ENCODE measurements around the gene SNX27.

SNX27 gene

DNA sequence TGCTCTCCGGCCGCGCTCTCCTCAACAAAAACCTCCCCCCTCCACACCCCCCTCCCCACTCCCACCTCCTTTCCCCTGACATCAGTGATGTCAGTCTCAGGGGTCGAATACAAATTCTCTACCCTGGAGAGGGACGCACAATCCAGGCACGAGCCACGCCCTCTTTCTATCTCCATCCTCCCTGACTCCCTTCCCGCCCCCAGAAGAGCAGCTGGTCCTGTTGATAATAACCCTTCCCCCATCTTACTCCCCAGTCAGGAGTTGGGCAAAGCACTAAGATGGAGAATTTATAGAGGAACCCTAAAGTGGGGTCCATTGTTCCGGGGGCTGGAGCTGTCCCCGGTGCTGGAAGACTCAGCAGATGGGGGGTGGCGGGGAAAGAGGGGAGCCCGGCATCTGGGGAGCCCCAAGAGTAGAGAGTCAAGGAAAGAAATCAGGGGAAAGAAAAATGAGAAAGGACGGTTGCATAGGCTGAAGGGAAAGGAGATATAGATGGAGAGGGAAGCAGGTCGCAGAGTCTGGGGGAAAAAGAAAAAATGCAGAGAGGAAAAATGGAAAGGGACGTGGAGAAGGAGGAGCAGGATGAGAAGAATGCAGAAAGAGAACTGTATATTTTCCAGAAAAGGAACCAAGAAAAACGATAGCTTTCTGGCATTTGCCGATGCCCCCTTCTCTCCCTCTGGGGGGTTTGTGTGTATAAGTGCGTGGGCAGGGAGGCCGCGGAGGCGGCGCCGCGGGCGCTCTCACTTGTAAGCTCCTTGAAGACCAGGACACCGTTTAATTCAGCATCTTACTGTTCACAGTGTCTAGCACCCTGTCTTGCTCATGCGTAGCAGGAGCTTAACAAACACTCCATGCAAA is 105.2 kb downstream of the SNX27 start, which contains the start of gene CELF3:
Gene CELF3, minus strand, starts transcription at position 33 of the 861 bp plus-strand sequence. CDS start 783 bp downstream, outside the sequence.
- H3K4me3 ChIP-seq (ENCODE audit: control insufficient read depth, low read depth, low read length): no peak within 1 kb of the TSS
- no peak for DNase-seq (ENCODE audit: low read depth)
- TF ChIP-seq, protein P1, sequence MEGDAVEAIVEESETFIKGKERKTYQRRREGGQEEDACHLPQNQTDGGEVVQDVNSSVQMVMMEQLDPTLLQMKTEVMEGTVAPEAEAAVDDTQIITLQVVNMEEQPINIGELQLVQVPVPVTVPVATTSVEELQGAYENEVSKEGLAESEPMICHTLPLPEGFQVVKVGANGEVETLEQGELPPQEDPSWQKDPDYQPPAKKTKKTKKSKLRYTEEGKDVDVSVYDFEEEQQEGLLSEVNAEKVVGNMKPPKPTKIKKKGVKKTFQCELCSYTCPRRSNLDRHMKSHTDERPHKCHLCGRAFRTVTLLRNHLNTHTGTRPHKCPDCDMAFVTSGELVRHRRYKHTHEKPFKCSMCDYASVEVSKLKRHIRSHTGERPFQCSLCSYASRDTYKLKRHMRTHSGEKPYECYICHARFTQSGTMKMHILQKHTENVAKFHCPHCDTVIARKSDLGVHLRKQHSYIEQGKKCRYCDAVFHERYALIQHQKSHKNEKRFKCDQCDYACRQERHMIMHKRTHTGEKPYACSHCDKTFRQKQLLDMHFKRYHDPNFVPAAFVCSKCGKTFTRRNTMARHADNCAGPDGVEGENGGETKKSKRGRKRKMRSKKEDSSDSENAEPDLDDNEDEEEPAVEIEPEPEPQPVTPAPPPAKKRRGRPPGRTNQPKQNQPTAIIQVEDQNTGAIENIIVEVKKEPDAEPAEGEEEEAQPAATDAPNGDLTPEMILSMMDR (conservative IDR thresholded peaks at IDR 0.05; ENCODE audit: control insufficient read depth, insufficient read depth, low read depth, low read length): no peak

DNA sequence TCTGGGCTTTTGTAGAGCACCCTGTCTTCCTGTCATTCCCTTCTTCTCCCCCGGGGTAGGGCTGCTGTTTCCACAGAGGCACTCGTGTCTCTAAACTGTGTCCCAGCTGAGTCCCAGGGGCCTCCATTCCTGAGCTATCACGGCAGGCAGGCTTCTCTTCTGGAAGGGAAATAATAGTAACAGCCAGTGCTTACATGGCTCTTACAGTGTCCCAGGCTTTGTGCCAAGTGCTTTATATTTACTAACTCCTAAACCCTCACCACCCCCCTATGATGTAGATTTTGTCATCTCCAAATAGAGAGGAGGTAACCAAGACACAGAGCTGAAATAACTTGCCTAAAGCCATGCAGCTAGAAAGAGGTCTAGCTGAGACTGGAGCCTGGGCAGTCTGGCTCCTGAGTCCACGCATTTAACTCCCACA is 106.2 kb downstream of the SNX27 start:
- TF ChIP-seq, protein P1 (conservative IDR thresholded peaks at IDR 0.05; ENCODE audit: control insufficient read depth, insufficient read depth, low read depth, low read length): no peak
- no peak overlapping the region for H3K4me3 ChIP-seq (ENCODE audit: control insufficient read depth, low read depth, low read length)
- peak; percentile 13 for DNase-seq (ENCODE audit: low read depth)

DNA sequence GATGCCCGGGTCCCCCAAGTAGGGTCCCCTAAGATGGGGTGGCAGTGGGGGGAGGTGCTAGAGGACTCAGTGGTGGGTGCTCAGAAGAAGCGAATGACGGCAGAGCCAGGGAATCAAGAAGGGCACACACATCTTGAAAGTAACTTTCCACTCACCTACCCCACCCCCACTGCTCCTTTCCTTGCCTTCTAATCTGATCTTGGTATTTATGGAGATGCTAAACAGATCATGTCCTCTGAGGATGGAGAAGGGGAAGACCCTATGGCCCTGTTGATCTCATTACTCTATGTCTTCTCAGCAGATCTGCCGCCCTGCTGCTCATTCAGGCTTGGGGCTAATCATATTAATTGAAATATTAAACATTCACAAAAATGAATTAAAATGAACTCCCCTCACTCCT is 106.8 kb downstream of the SNX27 start:
- DNase-seq (ENCODE audit: low read depth): no peak
- H3K4me3 ChIP-seq (ENCODE audit: control insufficient read depth, low read depth, low read length): no peak overlapping the region
- TF ChIP-seq, protein P1 (conservative IDR thresholded peaks at IDR 0.05; ENCODE audit: control insufficient read depth, insufficient read depth, low read depth, low read length): no peak

DNA sequence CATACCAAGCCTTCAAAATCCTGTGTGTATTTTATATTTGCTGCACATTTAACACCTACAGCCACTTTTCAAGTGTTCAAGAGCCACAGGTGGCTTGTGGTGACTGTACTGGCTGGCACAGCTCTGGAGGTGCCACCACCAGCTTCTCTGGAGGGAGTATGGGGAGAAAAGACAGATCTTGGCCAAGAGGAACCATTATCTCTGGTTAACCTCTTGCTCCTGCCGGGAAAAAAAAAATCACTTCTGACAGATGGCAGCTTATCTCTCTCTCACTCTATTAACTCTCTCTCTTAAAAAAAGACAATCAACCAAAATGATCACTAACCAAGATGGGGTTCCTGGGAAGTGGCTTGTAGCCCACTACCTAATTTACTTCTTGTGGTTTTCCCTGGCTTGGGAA is 108.3 kb downstream of the SNX27 start:
- TF ChIP-seq, protein P1 (conservative IDR thresholded peaks at IDR 0.05; ENCODE audit: control insufficient read depth, insufficient read depth, low read depth, low read length): no peak
- DNase-seq (ENCODE audit: low read depth): no peak
- H3K4me3 ChIP-seq (ENCODE audit: control insufficient read depth, low read depth, low read length): no peak overlapping the region

DNA sequence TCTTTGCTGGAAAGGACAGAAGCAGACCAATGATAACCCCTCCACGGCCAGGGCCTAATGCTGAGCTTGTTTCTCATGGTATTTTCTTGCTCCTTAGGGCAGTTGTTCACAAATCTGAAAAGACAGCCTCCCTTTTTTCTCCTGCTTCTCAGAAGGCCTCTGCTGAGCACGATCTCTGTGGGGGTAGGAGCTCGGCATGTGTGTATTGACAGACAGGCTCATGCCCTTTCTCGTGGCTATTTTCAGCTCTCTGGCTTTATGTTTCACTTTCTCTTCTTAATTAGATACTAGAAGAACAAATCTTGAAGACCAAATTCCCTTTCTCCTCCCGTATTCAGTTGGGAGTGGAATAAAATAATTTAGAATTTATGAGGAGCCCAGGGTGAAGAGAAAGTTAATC is 108.7 kb downstream of the SNX27 start:
- H3K4me3 ChIP-seq (ENCODE audit: control insufficient read depth, low read depth, low read length): no peak overlapping the region
- no peak for DNase-seq (ENCODE audit: low read depth)
- TF ChIP-seq, protein P1 (conservative IDR thresholded peaks at IDR 0.05; ENCODE audit: control insufficient read depth, insufficient read depth, low read depth, low read length): no peak

DNA sequence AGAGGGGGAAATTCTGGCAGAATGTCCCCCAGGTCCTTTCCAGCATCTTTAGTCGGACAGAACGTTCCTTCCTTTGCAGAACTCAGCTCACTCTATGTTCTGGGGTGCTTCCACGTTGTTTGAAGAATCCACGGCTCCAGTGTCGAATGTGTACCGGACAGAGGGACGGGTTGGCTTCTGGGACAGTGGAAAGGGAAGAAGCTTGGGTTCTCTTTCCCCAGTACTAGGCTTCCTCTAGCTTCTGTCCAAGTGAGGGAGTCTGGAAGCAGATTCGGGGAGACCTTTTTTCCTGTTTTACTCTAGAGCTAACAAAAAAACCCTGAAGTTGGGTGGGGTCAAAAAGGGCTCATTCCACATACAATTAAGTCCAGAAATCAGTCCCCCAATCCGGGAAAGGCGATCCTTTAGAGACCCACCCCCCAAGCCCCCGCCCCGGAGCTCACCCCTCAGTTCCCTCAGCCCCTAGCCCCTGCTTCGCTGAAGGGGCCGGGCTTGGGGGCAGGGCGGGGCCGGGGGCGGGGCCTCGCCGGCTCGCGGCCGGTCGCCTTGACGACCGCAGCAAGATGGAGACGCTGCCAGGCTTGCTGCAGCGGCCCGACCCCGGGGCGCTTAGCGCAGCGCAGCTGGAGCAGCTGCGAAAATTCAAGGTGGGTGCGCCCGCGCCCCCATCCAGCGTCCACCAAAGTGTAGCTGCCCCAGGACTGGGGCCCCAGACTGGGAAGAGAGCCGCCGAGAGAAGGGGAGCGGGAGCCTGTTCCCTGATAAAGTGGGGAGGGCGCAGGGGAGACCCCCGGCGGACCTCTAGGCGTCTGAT is 109.3 kb downstream of the SNX27 start, which contains the start of gene RIIAD1:
Gene RIIAD1, plus strand, starts transcription at position 549 of the 814 bp plus-strand sequence. Its CDS starts 15 bp downstream, at position 564.
- TF ChIP-seq, protein P1 (conservative IDR thresholded peaks at IDR 0.05; ENCODE audit: control insufficient read depth, insufficient read depth, low read depth, low read length): no peak
- peak; percentile 7 for DNase-seq (ENCODE audit: low read depth)
- H3K4me3 ChIP-seq (ENCODE audit: control insufficient read depth, low read depth, low read length): peak within 1 kb of the TSS; percentile 34

All from fibroblast of mammary gland (primary cell).